SIG-M5 treated with dmso at 0.1 percent for 504 hours (cell line): ENCODE measurements around the gene SPCS2.
"Not testable (repeated sequence)": the region's sequence is repeated elsewhere in the genome, so short reads cannot be mapped to it uniquely, and the experiment has no call there.

Experiments
- DNase-seq: peaks from one replicate; lab custom pipeline; 2025; ENCODE audit not compliant: unreplicated experiment; lab: John Stamatoyannopoulos, UW

The SPCS2 gene

DNA sequence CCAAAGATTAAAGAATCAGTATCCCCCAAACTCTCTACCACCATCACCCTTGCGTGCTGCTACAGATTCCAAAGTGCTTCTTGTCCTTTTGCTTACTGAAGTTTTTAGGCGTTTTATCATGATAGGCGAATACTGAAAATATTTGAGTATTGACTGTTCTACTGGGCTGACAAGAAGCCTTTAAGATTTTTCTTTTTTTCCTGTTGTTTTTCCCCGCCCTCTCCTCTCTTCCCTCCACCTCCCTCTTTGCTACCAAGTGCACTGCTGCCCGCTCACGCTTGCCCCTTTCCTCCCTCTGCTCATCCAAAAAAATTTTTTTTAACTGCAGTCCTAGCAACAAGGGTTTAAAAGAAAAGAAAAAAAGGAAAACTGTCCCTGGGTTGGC is 679 bp downstream of the SPCS2 start:
- DNase-seq: no peak

DNA sequence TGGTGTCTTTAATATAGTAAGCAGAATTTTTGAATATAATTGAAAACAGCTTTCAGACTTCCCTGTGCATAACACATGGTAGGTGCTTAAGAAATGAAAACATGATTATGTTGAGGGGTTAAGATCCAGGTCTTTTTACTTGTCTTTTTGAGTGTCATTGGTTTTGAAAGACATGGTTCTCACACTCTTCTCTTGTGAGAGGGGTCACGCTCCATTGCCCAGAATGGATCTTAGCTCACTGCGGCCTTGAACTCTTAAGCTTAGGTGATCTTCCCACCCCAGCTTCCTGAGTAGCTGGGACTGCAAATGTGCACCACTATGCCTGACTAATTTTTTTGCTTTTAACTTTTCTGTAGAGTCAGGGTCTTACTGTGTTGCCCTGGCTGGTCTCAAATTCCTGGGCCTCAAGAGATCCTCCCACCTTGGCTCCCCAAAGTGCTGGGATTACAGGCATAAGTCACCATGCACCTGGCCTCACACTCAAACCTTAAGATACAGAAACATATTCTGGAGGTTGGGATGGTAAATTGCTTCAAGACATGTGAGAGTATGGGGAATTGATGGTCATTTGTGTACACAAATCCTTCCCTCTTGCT is 1.4 kb downstream of the SPCS2 start:
- no peak for DNase-seq

- DNase-seq: peak; percentile 34
These were observed 2.2 kb downstream of the SPCS2 start for GRCh38 chr11:74951226-74951625.

- DNase-seq: no peak
These were observed 3.7 kb downstream of the SPCS2 start for GRCh38 chr11:74952752-74953151.

DNA sequence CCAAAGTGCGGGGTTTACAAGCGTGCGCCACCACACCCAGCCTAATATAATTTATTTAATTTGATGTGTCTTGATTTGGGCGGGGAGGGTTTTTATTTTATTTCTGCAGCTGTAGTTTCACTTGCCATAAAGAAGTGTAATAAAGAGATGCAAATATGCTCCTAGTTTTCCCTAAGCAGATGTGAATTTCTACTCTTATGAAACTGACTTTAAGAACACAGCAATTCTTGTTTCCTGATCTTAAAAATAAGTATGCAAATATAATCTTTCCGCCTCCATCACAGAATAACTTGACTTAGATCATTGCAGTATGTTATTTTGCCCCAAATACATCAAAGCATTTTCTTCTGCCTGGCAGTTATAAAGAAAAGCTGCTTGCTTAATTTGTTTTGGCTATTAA is 4.4 kb downstream of the SPCS2 start:
- DNase-seq: no peak

DNA sequence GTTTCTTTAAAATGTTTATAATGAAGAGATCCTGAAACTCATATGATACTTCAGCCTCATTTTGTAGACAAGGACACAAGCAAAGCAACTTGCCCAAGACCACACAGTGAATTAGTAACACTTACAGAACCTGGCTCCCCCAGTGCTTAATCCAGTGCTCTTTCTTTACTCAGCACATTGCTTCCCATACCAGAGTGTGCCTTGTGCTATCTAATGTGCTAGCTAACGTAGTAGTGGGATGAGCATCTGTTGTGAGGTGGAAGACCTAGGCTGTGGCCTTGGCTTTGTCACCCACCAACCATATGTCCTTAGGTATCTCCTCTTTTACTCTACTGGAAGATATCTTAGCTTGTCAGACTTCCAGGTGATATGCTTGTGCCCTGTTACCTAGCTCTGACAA is 5.1 kb downstream of the SPCS2 start:
- no peak for DNase-seq

DNA sequence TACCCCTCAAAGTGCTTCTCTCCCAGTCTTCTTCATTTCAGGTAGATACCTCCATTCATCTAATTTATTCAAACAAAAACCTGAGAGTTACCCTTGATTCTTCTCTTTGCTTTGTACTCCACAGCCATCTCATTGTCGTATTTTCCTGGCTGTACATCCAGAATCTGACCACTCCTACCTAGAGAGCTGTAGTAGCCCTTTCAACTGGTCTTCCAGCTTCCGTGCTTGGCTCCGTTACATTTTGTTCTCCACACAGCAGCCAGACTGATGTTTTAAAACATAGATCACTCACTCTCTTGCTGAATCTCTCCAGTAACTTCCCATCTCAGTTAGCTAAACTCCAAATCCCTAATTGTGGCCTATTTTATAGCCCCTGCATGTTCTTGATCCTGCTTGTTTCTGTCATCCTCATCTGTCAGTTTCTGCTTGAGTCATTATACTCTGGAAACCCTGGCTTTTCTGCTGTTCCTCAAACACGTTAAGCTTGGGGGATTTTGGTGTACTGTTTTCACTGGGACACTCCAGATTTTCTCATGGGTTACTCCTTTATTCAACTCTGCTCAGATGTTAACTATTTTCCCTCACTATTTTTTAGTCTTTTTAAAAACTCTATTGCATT is 7.4 kb downstream of the SPCS2 start:
- DNase-seq: no peak

- no peak for DNase-seq
These were observed 9.0 kb downstream of the SPCS2 start for GRCh38 chr11:74957937-74958629.

DNA sequence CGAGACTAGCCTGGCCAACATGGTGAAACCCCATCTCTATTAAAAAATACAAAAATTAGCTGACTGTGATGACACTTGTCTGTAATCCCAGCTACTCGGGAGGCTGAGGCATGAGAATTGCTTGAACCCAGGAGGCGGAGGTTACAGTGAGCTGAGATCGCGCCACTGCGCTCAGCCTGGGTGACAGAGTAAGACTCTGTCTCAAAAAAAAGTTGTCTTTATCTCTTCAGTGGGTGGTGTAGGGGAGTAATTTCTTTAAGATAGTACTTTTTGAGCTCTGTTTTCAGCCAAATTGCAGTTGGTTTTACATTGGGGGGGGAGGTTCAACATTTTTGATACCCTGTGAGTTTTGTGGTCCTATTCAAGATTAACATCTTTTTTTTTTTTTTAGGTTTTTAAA is 11.1 kb downstream of the SPCS2 start:
- DNase-seq: not testable (repeated sequence)

GRCh38 chr11:74966651-74967050 is 17.6 kb downstream of the SPCS2 start:
- no peak for DNase-seq

DNA sequence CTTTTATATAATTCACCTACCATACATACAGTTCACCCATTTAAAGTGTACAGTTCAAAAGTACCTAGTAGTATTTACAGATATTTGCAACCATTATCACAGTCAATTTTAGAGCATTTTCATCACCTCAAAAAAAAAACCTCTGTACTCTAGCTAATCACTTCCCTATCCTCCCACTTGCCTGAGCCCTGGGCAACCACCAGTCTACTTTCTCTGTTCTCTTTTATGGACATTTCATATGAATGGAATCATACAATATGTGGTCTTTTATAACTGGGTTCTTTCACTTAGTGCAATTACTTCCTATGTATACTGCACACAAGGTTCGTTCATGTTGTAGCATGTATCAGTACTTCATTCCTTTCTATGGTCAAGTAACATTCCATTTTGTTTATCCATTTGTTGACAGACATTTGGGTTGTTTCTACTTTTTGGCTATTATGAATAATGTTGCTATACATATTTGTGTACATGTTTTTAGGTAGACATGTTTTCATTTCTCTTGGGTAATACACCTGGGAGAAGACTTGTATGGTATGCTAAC is 21.9 kb downstream of the SPCS2 start:
- no peak for DNase-seq

- no peak for DNase-seq
These were observed 22.4 kb downstream of the SPCS2 start for GRCh38 chr11:74971424-74971823.

GRCh38 chr11:74978041-74978440 is 29.0 kb downstream of the SPCS2 start:
- no peak for DNase-seq

GRCh38 chr11:74980634-74981033 is 31.6 kb downstream of the SPCS2 start:
- peak; percentile 31 for DNase-seq

DNA sequence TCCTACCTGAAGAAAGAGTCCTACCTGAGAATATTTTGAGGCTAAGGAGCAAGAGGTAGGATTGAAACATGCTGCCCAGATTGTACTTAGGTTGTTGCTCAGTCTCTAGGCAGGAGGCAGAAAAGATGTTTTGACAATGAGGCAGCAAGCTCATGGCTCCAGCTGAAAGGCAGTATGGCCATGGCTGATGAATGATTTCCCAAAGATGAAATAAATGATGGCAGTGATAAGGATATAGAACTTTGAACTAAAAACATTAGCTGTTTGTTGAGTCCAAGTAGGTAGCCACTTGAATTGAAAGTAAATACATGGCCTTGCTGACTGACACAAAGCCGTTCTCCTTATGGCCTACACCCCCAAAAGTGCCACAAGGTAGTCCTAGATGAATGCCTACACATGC is 32.8 kb downstream of the SPCS2 start:
- no peak for DNase-seq

DNA sequence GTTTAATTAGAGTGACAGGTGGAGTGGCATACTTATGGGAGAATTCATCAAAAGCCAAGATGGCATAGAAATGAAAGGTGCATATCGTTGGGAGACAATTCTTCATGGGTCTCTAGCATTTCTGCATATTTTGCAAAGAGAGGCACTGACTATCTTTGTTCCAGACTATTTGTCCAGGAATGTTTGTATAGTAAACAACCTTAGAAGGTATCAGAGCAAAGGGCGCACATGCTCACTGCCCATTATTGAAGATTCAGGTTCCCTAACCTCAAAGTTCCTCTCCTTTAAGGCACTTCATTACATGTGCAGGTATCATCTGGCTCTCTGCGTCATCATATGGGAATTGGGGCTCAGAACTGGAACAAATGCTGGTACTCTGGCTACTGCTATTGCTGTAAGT is 35.0 kb downstream of the SPCS2 start:
- DNase-seq: no peak

DNA sequence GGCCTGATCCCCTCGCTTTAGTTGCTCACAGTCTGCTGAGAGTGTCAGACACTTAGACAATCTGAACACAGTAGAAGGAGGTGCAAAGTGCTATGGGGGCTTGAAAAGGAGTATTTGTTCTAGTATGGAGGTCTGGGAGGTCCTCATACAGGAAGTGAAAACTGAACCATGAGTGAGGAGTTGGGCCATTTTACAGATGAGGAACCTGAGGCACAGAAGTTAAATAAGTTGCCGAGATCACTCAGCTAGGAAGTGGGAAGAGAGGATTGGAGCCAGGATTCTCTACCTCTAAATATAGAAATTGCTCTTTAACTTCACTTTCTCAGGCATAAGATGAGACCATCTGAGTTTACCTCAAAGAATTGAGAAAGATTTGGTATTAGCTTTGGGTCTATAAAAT is 35.7 kb downstream of the SPCS2 start:
- DNase-seq: no peak

- peak; percentile 77 for DNase-seq
These were observed 39.6 kb downstream of the SPCS2 start, which contains the start of gene NEU3 for GRCh38 chr11:74988541-74989259. Gene NEU3, plus strand, starts transcription at chr11:74988933. Its CDS starts 128 bp downstream, at chr11:74989061.

- DNase-seq: peak; percentile 28
These were observed 40.2 kb downstream of the SPCS2 start for GRCh38 chr11:74989260-74989638.

DNA sequence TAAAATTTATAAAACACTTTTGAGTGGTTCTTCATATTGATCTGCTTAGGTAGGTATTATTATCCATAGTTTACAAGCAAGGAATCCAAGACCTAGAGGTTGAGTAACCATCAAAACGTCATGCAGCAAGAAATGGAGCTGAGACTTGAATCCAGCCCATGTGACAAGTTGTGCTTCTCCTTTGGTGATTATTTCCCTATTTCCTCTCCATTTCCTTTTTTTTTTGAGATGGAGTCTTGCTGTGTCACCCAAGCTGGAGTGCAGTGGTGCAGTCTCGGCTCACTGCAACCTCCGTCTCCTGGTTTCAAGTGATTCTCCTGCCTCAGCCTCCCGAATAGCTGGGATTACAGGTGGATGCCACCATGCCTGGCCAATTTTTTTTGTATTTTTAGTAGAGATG is 41.1 kb downstream of the SPCS2 start:
- DNase-seq: peak; percentile 39

- DNase-seq: no peak
These were observed 41.9 kb downstream of the SPCS2 start for GRCh38 chr11:74990941-74991340.

DNA sequence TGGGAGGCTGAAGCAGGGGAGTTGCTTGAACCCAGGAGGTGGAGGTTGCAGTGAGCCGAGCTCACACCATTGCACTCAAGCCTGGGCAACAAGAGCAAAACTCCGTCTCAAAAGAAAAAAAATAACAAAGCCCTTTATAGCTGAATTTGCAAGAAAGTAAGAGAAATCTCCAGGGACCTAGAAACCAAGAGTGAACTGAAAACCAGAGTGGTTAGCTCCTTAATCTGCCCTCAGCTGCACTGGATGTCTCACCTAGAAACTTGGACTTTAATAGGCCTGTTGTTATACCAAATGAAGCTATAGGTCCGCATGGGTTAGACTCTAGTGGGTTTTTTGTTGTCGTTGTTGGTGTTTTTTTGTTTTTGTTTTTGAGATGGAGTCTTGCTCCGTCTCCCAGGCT is 43.8 kb downstream of the SPCS2 start:
- no peak for DNase-seq
